AG10803 (cell line): ENCODE data around the gene CAMKMT.

ENCODE experiments used
- DNase-seq: peaks from one replicate; pipeline ENCODE4 v3.0.0; 2010; ENCODE audit warnings: low read depth
- H3K4me3 ChIP-seq: 2 replicates; pipeline ENCODE4 v1.5.1; 2011; ENCODE audit warnings: mild to moderate bottlenecking, low read length, control low read depth
- CTCF ChIP-seq: conservative IDR thresholded peaks from 2 replicates; pipeline ENCODE4 v1.5.1; 2011; ENCODE audit warnings: mild to moderate bottlenecking, low read length, control low read depth, inconsistent platforms

Gene CAMKMT

DNA sequence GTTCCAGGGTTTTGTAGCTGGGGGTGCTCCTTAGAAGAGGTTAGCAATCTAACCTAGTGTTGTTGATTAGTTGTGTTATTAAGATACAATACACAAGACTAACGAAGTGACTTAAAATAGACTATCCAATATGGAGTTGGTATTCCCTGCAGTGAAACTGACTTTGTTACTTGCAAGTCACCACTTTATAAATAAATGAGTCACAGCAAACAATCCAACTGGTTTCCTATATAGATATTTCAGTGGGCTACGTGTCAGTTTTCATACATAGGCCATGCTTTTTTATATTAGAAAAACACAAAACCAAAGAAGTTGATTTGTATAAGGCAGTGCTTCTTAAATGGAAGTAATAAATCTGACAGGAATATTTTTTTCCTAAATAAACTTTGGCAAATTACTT, 274.0 kb downstream of the CAMKMT start:
- DNase-seq = no peak
- no peak overlapping the region for H3K4me3 ChIP-seq
- TF ChIP-seq CTCF = no peak

DNA sequence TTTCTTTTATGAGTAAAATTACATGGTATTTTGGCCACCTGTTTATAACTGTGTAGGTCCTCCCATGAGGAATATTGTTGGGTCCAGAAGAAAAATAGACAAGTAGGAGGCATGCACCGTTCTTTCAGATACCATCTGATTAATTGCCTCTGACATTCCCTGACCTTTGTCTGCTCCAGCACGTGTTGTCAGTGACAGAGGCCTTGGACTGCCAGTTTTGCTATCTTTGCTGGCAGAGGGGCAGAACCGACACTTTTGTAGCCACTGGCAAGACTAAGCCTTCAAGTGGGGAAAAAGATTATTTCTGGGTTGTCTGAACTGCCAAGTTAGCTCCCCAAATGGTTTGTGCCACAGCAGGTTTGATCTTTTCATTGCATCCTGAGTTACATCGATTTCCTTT, 276.9 kb downstream of the CAMKMT start:
- TF ChIP-seq CTCF = no peak
- no peak for DNase-seq
- no peak overlapping the region for H3K4me3 ChIP-seq

DNA sequence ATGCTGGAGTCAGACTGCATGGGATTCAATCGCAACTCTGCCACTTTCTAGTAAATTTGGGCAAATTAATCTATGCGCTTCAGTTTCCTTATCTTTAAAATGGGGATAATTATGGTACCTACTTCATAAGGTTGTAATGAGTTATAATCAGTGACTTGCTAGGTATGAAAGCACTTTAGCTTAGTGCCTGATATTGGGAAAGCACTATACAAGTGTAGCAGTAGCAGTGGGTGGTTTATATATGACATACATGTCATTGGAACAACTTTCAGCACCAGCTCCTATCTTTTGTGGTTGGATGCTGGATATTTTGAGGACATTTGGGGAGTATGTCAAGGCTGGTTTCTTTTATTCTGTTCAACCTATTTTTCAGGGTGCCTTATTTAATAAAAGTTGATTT, 277.7 kb downstream of the CAMKMT start:
- H3K4me3 ChIP-seq = no peak overlapping the region
- DNase-seq = no peak
- TF ChIP-seq CTCF = no peak

DNA sequence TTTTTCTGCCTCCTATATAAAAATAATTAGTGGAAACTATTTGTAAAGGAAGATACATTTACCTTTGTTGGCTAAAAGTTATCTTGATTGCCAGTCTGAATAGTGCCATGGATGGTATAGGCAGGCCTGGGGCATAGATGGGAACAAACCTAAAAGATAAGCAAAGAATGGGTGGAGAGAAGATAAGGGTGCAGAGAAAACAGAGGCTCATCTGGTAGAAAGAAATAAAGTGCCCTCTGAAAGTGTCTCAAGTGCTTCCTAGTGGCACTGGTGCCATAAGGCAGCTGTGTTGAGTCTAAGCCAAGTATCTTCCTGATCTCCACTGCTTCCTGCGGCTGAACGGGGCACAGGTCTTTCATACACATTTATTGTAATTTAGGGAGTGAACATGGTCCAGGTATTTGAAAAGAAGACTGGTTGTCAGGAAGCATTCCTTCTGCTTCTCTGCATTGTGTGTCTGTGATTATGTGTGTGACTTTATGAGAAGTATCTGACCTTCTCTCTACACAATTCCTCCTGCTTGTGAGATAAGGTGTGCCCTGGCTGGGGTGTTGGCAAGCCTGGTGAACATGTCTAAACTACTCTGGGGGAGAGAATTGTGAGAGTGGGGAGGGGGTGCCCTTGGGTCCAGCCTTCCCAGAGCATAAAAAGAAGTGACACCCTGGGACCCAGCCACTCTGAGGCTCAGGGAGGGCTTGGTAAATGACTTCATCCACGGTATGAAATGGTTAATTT, 280.5 kb downstream of the CAMKMT start:
- no peak for DNase-seq
- no peak overlapping the region for H3K4me3 ChIP-seq
- no peak for TF ChIP-seq CTCF

DNA sequence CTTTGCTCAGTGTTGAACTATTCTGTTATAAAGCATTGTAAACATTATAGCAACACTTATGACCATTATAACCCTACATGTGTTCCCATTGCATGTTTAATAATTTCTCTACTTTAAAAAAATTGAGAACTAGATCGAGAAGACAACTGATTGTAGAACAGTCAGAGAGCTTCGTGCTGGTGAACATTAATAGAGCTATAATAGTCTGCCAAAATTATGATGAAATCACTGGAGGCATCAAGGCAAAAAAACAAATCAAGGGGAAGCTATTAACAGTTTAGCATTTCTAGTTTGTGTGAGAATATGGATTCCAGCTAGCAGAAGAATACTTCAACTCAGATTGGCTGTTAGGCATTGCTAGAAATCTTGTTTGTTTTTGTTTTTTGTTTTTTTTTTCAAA, 284.2 kb downstream of the CAMKMT start:
- H3K4me3 ChIP-seq = no peak overlapping the region
- no peak for DNase-seq
- TF ChIP-seq CTCF = no peak

- H3K4me3 ChIP-seq = no peak overlapping the region
- peak; percentile 35 for DNase-seq
- no peak for TF ChIP-seq CTCF
Measured at GRCh38 chr2:44649381-44649780, 287.6 kb downstream of the CAMKMT start.

DNA sequence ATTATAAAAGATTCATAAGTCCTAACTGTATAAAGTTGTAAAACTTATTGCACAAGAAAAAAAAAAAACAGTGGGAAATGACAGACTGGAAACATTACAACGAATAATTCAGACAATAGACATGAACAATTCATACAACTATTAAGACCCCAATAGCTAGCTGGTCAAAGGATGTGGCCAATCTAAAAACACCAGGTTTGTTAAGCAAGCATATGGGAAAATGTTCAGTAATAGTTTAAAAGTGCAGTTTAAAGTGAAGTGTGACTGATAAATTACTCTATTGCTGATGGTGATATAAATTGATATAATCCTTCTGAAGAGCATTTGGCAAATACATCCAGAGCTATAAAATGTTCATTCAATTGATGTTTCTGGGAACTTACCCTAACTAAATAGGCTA, 289.0 kb downstream of the CAMKMT start:
- TF ChIP-seq CTCF = no peak
- DNase-seq = no peak
- H3K4me3 ChIP-seq = no peak overlapping the region
